NB4 (cell line): ENCODE measurements around the gene RCL1.

Source experiments
- DNase-seq: peaks from one replicate; pipeline ENCODE4 v3.0.0; 2010; ENCODE audit warnings: low read depth
- H3K4me3 ChIP-seq: one replicate; pipeline ENCODE4 v1.5.1; 2011; ENCODE audit warnings: mild to moderate bottlenecking, low read depth, low read length, moderate library complexity
- CTCF ChIP-seq: IDR thresholded peaks from one replicate; pipeline ENCODE4 v1.5.1; 2012; ENCODE audit warnings: low read depth, low read length
- MAX ChIP-seq: IDR thresholded peaks from 2 replicates; pipeline ENCODE4 v1.6.1; 2011; ENCODE audit warnings: low read depth, low read length
- MYC ChIP-seq: IDR thresholded peaks from 2 replicates; pipeline ENCODE4 v1.6.1; 2011; ENCODE audit warnings: low read depth, low read length
- POLR2A ChIP-seq: IDR thresholded peaks from 2 replicates; pipeline ENCODE4 v1.6.1; 2011; ENCODE audit warnings: mild to moderate bottlenecking; ENCODE audit not compliant: insufficient read length; ENCODE audit errors: extremely low read depth

RCL1 gene

DNA sequence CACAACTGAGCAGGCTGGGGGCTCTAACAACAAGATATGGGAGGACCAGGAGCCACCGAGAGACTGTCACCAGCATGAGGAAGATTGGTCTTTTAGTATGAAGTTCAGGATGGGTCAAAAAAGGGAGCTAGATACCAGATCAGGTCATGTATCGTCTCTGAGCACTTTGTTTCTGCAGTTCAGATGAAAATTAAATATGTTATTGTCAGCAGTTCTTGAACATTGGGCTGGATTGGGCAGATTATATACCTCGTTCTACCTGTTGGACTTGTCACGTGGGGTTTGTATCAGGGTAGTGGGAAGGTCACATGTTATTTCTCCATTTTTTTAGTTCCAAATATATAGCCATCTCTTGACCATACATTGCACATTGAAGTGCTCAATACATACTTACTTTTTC is 47.3 kb downstream of the RCL1 start:
- H3K4me3 ChIP-seq = no peak overlapping the region
- DNase-seq = no peak
- no peak for TF ChIP-seq MYC
- TF ChIP-seq POLR2A = no peak
- TF ChIP-seq MAX = no peak
- TF ChIP-seq CTCF = no peak

- DNase-seq = no peak
- TF ChIP-seq MYC = no peak
- no peak overlapping the region for H3K4me3 ChIP-seq
Observed at GRCh38 chr9:4842213-4842612, 49.5 kb downstream of the RCL1 start.

- TF ChIP-seq MAX = no peak
- TF ChIP-seq MYC = no peak
- TF ChIP-seq CTCF = no peak
- TF ChIP-seq POLR2A = no peak
- DNase-seq = no peak
- H3K4me3 ChIP-seq = no peak overlapping the region
Observed at GRCh38 chr9:4842734-4843133, 50.0 kb downstream of the RCL1 start.

DNA sequence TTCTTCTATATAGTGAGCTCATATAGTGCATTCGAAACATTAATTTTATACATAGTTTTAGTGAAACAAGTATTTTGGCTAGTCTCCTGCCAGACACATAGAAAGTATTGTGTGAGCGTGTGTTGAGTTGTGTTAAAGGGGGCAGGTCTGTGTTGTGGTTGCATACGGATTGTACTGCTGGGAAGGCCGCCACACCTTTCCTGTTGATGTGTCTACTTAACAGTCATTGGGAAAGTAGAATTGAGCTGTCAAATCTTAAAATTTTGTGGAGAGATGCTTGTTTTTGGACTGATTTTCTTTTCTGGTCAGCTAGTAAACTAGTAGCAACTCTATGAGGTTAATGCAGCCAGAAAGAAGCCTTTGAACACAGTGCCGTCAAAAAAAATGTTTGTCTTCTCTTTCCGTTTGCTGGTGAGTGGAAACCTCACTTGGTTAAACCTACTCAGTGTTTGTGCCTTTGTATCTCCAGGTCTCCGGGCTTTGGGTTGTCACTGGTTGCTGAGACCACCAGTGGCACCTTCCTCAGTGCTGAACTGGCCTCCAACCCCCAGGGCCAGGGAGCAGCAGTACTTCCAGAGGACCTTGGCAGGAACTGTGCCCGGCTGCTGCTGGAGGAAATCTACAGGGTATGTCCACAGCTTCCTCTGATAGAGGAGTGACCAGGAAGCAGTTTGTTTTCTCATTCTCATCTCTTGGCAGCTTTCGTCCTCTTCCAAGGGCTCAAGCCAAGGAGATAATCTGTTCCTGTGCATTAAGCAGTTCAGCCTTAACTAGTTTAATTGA is 51.5 kb downstream of the RCL1 start:
- no peak overlapping the region for H3K4me3 ChIP-seq
- TF ChIP-seq MYC (no peak), POLR2A (no peak), MAX (no peak), CTCF (no peak)
- DNase-seq = no peak

DNA sequence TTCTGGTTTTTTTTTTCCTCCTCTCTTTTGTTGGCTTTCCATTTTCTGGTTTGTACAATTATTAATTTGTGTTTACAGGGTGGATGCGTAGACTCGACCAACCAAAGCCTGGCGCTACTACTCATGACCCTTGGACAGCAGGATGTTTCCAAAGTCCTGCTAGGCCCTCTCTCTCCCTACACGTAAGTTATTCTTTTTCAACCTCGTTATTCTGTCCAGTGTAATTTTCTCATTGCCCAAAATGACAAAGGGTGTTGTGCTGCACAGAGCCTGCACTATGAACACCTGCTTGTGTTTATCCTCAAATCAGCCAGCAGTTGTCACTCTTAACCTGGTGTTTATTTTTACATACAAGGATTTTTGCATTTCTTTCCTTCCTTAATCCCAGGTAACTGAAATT is 56.6 kb downstream of the RCL1 start:
- H3K4me3 ChIP-seq = no peak overlapping the region
- DNase-seq = no peak
- TF ChIP-seq MYC = no peak
- no peak for TF ChIP-seq MAX
- no peak for TF ChIP-seq POLR2A
- TF ChIP-seq CTCF = no peak

DNA sequence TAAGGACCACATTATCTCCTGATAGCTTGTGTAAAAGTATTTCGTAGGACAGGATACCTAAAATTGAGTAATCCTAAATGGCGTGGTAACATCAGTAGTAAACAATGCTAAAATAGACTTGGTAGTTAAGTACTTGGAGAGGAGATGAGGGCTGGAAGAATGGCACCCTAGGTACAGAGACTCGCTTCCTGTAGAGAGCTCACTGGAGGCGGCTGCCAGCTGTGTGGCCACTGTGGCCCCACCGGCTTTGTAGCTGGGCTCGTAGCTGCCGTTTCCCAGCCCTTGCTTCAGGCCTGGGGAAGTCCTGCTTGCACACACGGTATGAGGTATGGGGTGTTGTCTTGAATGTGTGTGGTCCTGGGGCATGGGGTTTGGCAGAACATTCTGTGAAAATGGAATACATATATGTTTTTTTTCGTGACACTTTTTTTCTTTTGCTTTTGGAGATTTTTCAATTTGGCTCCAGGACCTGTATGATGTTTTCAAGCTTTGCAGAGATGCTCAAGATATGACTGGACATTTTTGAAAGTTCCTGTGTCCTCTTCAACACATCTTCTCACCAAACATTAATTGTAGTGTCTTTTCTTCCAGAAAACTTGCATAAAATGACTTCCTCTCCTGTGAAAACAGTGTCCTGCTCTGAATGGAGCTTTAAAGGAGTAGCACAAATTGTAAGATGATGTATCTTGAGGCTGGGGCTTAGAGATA is 58.0 kb downstream of the RCL1 start:
- peak; percentile 63 for DNase-seq
- no peak for TF ChIP-seq MYC
- TF ChIP-seq MAX = no peak
- no peak for TF ChIP-seq CTCF
- TF ChIP-seq POLR2A = no peak
- no peak overlapping the region for H3K4me3 ChIP-seq
